Endodermal cell (in vitro differentiated cells): ENCODE results near the gene R3HDM1. TPM values are rescaled to one million over a fixed set of nuclear protein-coding genes. Genes with fewer than 3 reads are reported as not detected.

ENCODE experiments used
- DNase-seq: peaks from one replicate; pipeline ENCODE4 v3.0.0-alpha.2; 2017
- H3K27ac ChIP-seq: 2 replicates; pipeline ENCODE4 v1.5.1; 2013; ENCODE audit warnings: mild to moderate bottlenecking, low read depth, low read length, moderate library complexity
- H3K27me3 ChIP-seq: 2 replicates; pipeline ENCODE4 v1.6.1; 2013; ENCODE audit warnings: mild to moderate bottlenecking, low read length, moderate library complexity; ENCODE audit not compliant: insufficient read depth, control insufficient read depth, poor library complexity, severe bottlenecking
- H3K36me3 ChIP-seq: 2 replicates; pipeline ENCODE4 v1.7.0; 2013; ENCODE audit warnings: mild to moderate bottlenecking, low read length, moderate library complexity; ENCODE audit not compliant: control insufficient read depth, insufficient read depth
- H3K4me1 ChIP-seq: one replicate; pipeline ENCODE4 v1.7.0; 2013; ENCODE audit warnings: low read length; ENCODE audit not compliant: control insufficient read depth, insufficient read depth
- H3K4me3 ChIP-seq: 2 replicates; pipeline ENCODE4 v1.5.1; 2013; ENCODE audit warnings: mild to moderate bottlenecking, low read length, moderate library complexity
- H3K9ac ChIP-seq: 2 replicates; pipeline ENCODE4 v1.6.1; 2013; ENCODE audit warnings: mild to moderate bottlenecking, low read length, moderate library complexity; ENCODE audit not compliant: poor library complexity, severe bottlenecking; ENCODE audit errors: extremely low read depth
- H3K9me3 ChIP-seq: 2 replicates; pipeline ENCODE4 v1.6.1; 2013; ENCODE audit warnings: mild to moderate bottlenecking, low read length, moderate library complexity; ENCODE audit not compliant: control insufficient read depth
- H3K27ac Mint-ChIP-seq: 2 replicates; pipeline ENCODE4 v1.8.0; 2020; ENCODE audit warnings: mixed read lengths
- H3K27me3 Mint-ChIP-seq: 2 replicates; pipeline ENCODE4 v1.8.0; 2021; ENCODE audit warnings: mild to moderate bottlenecking, mixed read lengths; ENCODE audit not compliant: insufficient read depth
- H3K36me3 Mint-ChIP-seq: 2 replicates; pipeline ENCODE4 v1.8.0; 2020; ENCODE audit warnings: low read depth, mixed read lengths
- H3K4me1 Mint-ChIP-seq: 2 replicates; pipeline ENCODE4 v1.8.0; 2020; ENCODE audit warnings: mixed read lengths
- H3K4me3 Mint-ChIP-seq: 2 replicates; pipeline ENCODE4 v1.8.0; 2020; ENCODE audit warnings: mild to moderate bottlenecking, moderate library complexity, mixed read lengths
- H3K9me3 Mint-ChIP-seq: 2 replicates; pipeline ENCODE4 v1.8.0; 2020; ENCODE audit warnings: mild to moderate bottlenecking, mixed read lengths
- WGBS, 2 experiments: methylation state at CpG; one replicate each; pipeline versions ENCODE4 v1.1.5 to v1.1.7; 2013; ENCODE audit warnings: missing lambda C conversion rate in 2 of 2, mixed read lengths in 1 of 2; ENCODE audit not compliant: insufficient coverage in 1 of 2, insufficient read length in 1 of 2; 5-methylcytosine and 5-hydroxymethylcytosine counted together
- total RNA-seq, 2 donors: library from RNA; stranded (reverse); fragmentation: NEBNext Ultra II Directional in 1 of 2; extraction: Animal tissue kit (Norgen Biotek cat#: 25700) in 1 of 2; gene quantifications; 2 replicates in 1 of 2; 3 replicates in 1 of 2; pipeline ENCODE4 v1.2.1, GENCODE V29; 2021
- TF ChIP-seq, protein P1 (sequence below): fragments of 200-600 bp; sonication (generic); conservative IDR thresholded peaks from 2 replicates; pipeline ENCODE4 v1.5.0; 2021; ENCODE audit warnings: antibody characterized with exemption, mild to moderate bottlenecking

The R3HDM1 gene
- total RNA-seq, 2 donors from 2014 or later, result 52.6 to 67.0 TPM

DNA sequence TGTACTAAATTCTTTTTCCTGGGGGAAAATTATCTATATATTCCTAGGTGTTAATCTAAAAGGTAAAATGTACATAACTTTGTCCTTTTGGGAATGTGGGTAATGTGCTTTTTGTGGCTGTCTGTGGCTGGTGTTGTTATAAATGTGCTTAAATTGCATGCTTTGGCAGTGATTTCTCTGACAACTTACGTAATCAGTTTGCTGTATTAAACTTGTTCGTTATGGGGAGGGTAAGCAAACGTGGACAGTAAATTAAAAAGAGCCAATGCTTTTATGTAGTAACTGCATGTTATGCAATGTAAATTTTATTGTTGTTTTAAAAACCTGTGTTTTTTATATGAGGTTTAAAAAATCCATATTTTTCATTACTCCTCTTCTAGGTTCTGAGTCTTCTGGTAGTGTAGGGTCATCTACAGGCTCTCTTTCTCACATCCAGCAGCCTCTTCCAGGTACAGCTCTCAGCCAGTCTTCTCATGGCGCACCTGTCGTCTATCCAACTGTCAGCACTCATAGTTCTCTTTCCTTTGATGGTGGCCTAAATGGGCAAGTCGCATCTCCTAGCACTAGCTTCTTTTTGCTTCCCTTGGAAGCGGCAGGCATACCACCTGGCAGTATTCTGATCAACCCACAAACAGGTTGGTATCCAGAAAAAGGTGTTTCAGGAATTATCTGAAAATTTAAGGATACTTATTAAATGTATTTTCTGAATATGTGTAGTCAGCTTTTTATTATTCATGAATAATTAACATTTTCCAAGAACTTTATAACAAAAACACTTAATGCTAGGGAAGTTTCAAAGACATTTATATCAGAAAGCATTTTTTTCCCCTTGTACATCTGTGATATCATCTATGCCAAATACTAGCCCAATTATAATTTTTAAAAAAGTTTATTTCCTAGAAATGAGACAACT, 110.1 kb downstream of the R3HDM1 start:
- no peak for DNase-seq
- whole genome bisulfite sequencing, 2 experiments, result 93 to 96% methylated on average over 5 to 7 of the region's 7 CpGs
- Histone ChIP-seq H3K4me1 (no peaks in the 10 kb centered on the region), H3K36me3 (peaks cover 65% of the 10 kb centered on the region), H3K4me3 (no peak overlapping the region), H3K9me3 (no peaks in the 10 kb centered on the region), H3K9ac (no peak overlapping the region), H3K27ac (no peak overlapping the region), H3K27me3 (no peaks in the 10 kb centered on the region)
- Mint-ChIP-seq H3K4me3 (no peak overlapping the region), H3K4me1 (no peaks in the 10 kb centered on the region), H3K27me3 (no peaks in the 10 kb centered on the region), H3K27ac (no peak overlapping the region), H3K36me3 (peaks cover 50% of the 10 kb centered on the region), H3K9me3 (peaks cover 1% of the 10 kb centered on the region)
- TF ChIP-seq, protein P1, sequence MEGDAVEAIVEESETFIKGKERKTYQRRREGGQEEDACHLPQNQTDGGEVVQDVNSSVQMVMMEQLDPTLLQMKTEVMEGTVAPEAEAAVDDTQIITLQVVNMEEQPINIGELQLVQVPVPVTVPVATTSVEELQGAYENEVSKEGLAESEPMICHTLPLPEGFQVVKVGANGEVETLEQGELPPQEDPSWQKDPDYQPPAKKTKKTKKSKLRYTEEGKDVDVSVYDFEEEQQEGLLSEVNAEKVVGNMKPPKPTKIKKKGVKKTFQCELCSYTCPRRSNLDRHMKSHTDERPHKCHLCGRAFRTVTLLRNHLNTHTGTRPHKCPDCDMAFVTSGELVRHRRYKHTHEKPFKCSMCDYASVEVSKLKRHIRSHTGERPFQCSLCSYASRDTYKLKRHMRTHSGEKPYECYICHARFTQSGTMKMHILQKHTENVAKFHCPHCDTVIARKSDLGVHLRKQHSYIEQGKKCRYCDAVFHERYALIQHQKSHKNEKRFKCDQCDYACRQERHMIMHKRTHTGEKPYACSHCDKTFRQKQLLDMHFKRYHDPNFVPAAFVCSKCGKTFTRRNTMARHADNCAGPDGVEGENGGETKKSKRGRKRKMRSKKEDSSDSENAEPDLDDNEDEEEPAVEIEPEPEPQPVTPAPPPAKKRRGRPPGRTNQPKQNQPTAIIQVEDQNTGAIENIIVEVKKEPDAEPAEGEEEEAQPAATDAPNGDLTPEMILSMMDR, result no peak

DNA sequence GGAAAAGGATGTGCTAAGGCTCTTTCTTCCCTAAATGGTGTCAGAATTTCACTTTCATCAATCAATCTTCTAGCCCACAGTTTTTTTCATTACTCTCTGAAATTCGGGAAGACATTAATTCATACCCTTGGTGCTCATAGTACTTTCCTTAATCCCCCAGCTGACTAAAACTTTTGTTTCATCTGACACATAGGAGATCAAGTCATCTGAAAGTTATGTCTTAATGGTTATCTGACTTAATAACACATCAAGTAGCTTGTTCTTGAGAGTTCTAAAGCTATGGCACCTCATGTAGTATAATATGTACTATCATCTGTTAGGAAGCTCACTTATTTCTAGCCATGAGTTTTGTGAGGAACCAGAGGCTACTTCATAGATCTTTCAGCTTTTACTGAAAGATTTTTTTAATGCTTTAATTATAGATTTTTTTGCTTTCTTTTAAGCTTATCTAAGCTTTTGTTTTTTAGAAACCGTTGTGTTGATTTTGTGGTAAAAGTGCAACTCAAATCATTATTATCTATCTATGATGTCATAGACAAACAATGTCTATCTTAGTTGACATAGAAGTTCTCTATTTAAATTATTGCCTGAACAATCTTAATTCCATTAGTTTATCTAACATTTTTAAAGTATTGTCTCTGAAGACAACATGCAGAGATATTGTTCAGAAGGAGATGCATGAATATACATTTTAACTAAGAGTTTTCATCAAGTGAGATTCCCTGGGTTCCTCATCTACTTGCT, 116.7 kb downstream of the R3HDM1 start:
- no peaks in the 10 kb centered on the region for H3K27me3 ChIP-seq
- peaks cover 3% of the 10 kb centered on the region for H3K4me1 Mint-ChIP-seq
- H3K36me3 ChIP-seq, result peaks cover 55% of the 10 kb centered on the region
- no peak overlapping the region for H3K9ac ChIP-seq
- no peak overlapping the region for H3K4me3 ChIP-seq
- H3K9me3 ChIP-seq, result no peaks in the 10 kb centered on the region
- H3K27ac Mint-ChIP-seq, result no peak overlapping the region
- H3K27ac ChIP-seq, result no peak overlapping the region
- no peaks in the 10 kb centered on the region for H3K27me3 Mint-ChIP-seq
- no peak overlapping the region for H3K4me3 Mint-ChIP-seq
- H3K9me3 Mint-ChIP-seq, result peaks cover 1% of the 10 kb centered on the region
- 83 to 85% methylated on average over 1 of the region's 2 CpGs for WGBS, 2 experiments
- H3K4me1 ChIP-seq, result no peaks in the 10 kb centered on the region
- H3K36me3 Mint-ChIP-seq, result peaks cover 58% of the 10 kb centered on the region
- TF ChIP-seq, protein P1, result no peak
- DNase-seq, result no peak

DNA sequence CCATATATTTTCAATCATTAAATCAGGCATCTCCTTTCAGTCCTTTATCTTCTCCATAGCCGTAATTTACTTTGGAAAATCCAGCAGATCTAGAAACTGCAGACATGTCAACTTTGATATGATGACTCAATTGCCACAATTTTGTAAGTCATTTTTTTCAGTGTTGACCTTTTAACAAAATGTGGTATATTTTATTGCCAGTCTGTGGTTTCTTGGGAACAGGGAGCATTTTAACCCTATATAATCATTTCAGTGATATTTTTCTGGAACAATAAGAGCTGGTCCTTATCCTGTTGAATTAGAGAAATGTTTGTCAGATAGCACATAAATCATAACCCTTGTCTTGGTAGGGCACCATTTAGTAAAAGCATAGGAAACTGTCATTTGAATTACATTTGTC, 119.4 kb downstream of the R3HDM1 start:
- H3K9ac ChIP-seq, result no peak overlapping the region
- H3K4me3 Mint-ChIP-seq, result no peak overlapping the region
- H3K9me3 ChIP-seq, result peaks cover 6% of the 10 kb centered on the region
- TF ChIP-seq, protein P1, result no peak
- 97 to 100% methylated on average over 1 of the region's 1 CpG for WGBS, 2 experiments
- no peak overlapping the region for H3K27ac Mint-ChIP-seq
- H3K27ac ChIP-seq, result no peak overlapping the region
- no peaks in the 10 kb centered on the region for H3K27me3 Mint-ChIP-seq
- no peak for DNase-seq
- no peak overlapping the region for H3K4me3 ChIP-seq
- peaks cover 58% of the 10 kb centered on the region for H3K36me3 ChIP-seq
- peaks cover 65% of the 10 kb centered on the region for H3K36me3 Mint-ChIP-seq
- H3K4me1 Mint-ChIP-seq, result peaks cover 3% of the 10 kb centered on the region
- H3K4me1 ChIP-seq, result no peaks in the 10 kb centered on the region
- no peaks in the 10 kb centered on the region for H3K27me3 ChIP-seq
- no peaks in the 10 kb centered on the region for H3K9me3 Mint-ChIP-seq
